HG03354 (cell line): ENCODE data around the gene NCOA5.
"Not testable (repeated sequence)": the region's sequence is repeated elsewhere in the genome, so short reads cannot be mapped to it uniquely, and the experiment has no call there.

Source experiments
- ATAC-seq: cut with Tn5 transposase; IDR thresholded peaks from one replicate; pipeline ENCODE4 v1.9.1; 2021; ENCODE audit warnings: mild to moderate bottlenecking; ENCODE audit not compliant: unreplicated experiment, poor library complexity, severe bottlenecking

Gene NCOA5

GRCh38 chr20:46099491-46100287 is 9.9 kb upstream of the NCOA5 start:
- ATAC-seq = no peak

- ATAC-seq = no peak
Measured at GRCh38 chr20:46093531-46093930, 3.8 kb upstream of the NCOA5 start.

- ATAC-seq = not testable (repeated sequence)
Measured at GRCh38 chr20:46091622-46092535, 2.1 kb upstream of the NCOA5 start.

- ATAC-seq = no peak
Measured at GRCh38 chr20:46089167-46089416, 670 bp downstream of the NCOA5 start.

GRCh38 chr20:46088409-46089166 is 1.2 kb downstream of the NCOA5 start:
- ATAC-seq = no peak

- no peak for ATAC-seq
Measured at GRCh38 chr20:46087161-46087560, 2.6 kb downstream of the NCOA5 start.

- no peak for ATAC-seq
Measured at GRCh38 chr20:46085179-46085851, 4.4 kb downstream of the NCOA5 start.

- no peak for ATAC-seq
Measured at GRCh38 chr20:46084805-46085178, 5.0 kb downstream of the NCOA5 start.

GRCh38 chr20:46083531-46084061 is 6.2 kb downstream of the NCOA5 start:
- ATAC-seq = no peak

- no peak for ATAC-seq
Measured at GRCh38 chr20:46083101-46083500, 6.7 kb downstream of the NCOA5 start.

GRCh38 chr20:46081074-46081473 is 8.7 kb downstream of the NCOA5 start:
- ATAC-seq = no peak

- ATAC-seq = no peak
Measured at GRCh38 chr20:46078954-46079353, 10.8 kb downstream of the NCOA5 start.

GRCh38 chr20:46077642-46078305 is 12.0 kb downstream of the NCOA5 start:
- ATAC-seq = no peak

GRCh38 chr20:46076806-46077205 is 13.0 kb downstream of the NCOA5 start:
- ATAC-seq = no peak

GRCh38 chr20:46074006-46074405 is 15.8 kb downstream of the NCOA5 start:
- ATAC-seq = no peak

- no peak for ATAC-seq
Measured at GRCh38 chr20:46073443-46073842, 16.3 kb downstream of the NCOA5 start.

- ATAC-seq = no peak
Measured at GRCh38 chr20:46073024-46073423, 16.7 kb downstream of the NCOA5 start.

GRCh38 chr20:46071573-46071972 is 18.2 kb downstream of the NCOA5 start:
- ATAC-seq = no peak

GRCh38 chr20:46070215-46070900 is 19.4 kb downstream of the NCOA5 start:
- ATAC-seq = no peak
